ENCODE measurements around the gene KRTAP19-2.
"Not testable (repeated sequence)": the region's sequence is repeated elsewhere in the genome, so short reads cannot be mapped to it uniquely, and the experiment has no call there.

KRTAP19-2 gene

GRCh38 chr21:30487336-30487735, at the start of gene KRTAP19-2:
Gene KRTAP19-2 (minus strand): TSS chr21:30487436. CDS start chr21:30487348, 88 bp downstream.
- DNase-seq (ENCODE audit: low read depth), result no peak

GRCh38 chr21:30518876-30519275, 31.6 kb upstream of the KRTAP19-2 start:
- no peak for DNase-seq (ENCODE audit: low read depth)

GRCh38 chr21:30515681-30516080, 28.4 kb upstream of the KRTAP19-2 start:
- no peak for DNase-seq (ENCODE audit: low read depth)

GRCh38 chr21:30505621-30506205, 18.5 kb upstream of the KRTAP19-2 start:
- not testable (repeated sequence) for DNase-seq (ENCODE audit: low read depth)

- DNase-seq (ENCODE audit: low read depth), result no peak
These were observed 14.8 kb upstream of the KRTAP19-2 start, which contains the start of gene KRTAP19-5 for GRCh38 chr21:30502041-30502440. Gene KRTAP19-5 (minus strand): TSS chr21:30502141. CDS start chr21:30502090, 51 bp downstream.

GRCh38 chr21:30497065-30497464, 9.8 kb upstream of the KRTAP19-2 start, which contains the start of gene KRTAP19-4:
Gene KRTAP19-4 (minus strand): TSS chr21:30497165. CDS start chr21:30497110, 55 bp downstream.
- no peak for DNase-seq (ENCODE audit: low read depth)

GRCh38 chr21:30491963-30492428, 4.8 kb upstream of the KRTAP19-2 start, which contains the start of gene KRTAP19-3:
Gene KRTAP19-3 (minus strand): TSS chr21:30492013. CDS start chr21:30491957, 56 bp downstream.
- no peak for DNase-seq (ENCODE audit: low read depth)

GRCh38 chr21:30486180-30486579, 1.1 kb downstream of the KRTAP19-2 start:
- no peak for DNase-seq (ENCODE audit: low read depth)

GRCh38 chr21:30482130-30482529, 5.1 kb downstream of the KRTAP19-2 start:
- DNase-seq (ENCODE audit: low read depth), result no peak

GRCh38 chr21:30480145-30480544, 7.1 kb downstream of the KRTAP19-2 start, which contains the start of gene KRTAP19-1:
Gene KRTAP19-1 (minus strand): TSS chr21:30480367. CDS start chr21:30480317, 50 bp downstream.
- no peak for DNase-seq (ENCODE audit: low read depth)

- no peak for DNase-seq (ENCODE audit: low read depth)
These were observed 8.0 kb downstream of the KRTAP19-2 start for GRCh38 chr21:30479259-30479658.

- DNase-seq (ENCODE audit: low read depth), result no peak
These were observed 9.2 kb downstream of the KRTAP19-2 start for GRCh38 chr21:30478004-30478403.

- no peak for DNase-seq (ENCODE audit: low read depth)
These were observed 18.1 kb downstream of the KRTAP19-2 start for GRCh38 chr21:30468900-30469714.

- no peak for DNase-seq (ENCODE audit: low read depth)
These were observed 23.5 kb downstream of the KRTAP19-2 start for GRCh38 chr21:30463713-30464112.

- DNase-seq (ENCODE audit: low read depth), result no peak
These were observed 38.7 kb downstream of the KRTAP19-2 start for GRCh38 chr21:30448514-30448913.

- DNase-seq (ENCODE audit: low read depth), result no peak
These were observed 40.2 kb downstream of the KRTAP19-2 start for GRCh38 chr21:30447056-30447455.

- DNase-seq (ENCODE audit: low read depth), result no peak
These were observed 43.0 kb downstream of the KRTAP19-2 start for GRCh38 chr21:30444204-30444603.

GRCh38 chr21:30443226-30443625, 44.0 kb downstream of the KRTAP19-2 start:
- no peak for DNase-seq (ENCODE audit: low read depth)

GRCh38 chr21:30439975-30440374, 47.3 kb downstream of the KRTAP19-2 start, which contains the start of gene KRTAP15-1:
Gene KRTAP15-1 (plus strand): TSS chr21:30440275. CDS start chr21:30440328, 53 bp downstream.
- DNase-seq (ENCODE audit: low read depth), result no peak

All from activated T-cell treated with anti-CD3 and anti-CD28 coated beads for 24 hours (primary cell).